HepG2 (cell line): ENCODE results near the gene COPS7B. TPM values are rescaled to one million over a fixed set of nuclear protein-coding genes. Genes with fewer than 3 reads are reported as not detected.

ENCODE experiments used
- BRD4 ChIP-seq: sonication (generic); formaldehyde crosslinking; IDR thresholded peaks from 2 replicates; pipeline ENCODE4 v1.4.0; 2020; ENCODE audit warnings: missing genetic modification reagents
- CENPT ChIP-seq: sonication (generic); formaldehyde crosslinking; IDR thresholded peaks from 2 replicates; pipeline ENCODE4 v1.8.0; 2022; ENCODE audit warnings: low read depth, mild to moderate bottlenecking, moderate library complexity, missing genetic modification reagents
- ELF4 ChIP-seq: sonication (generic); formaldehyde crosslinking; IDR thresholded peaks from 2 replicates; pipeline ENCODE4 v1.5.0; 2020; ENCODE audit warnings: missing genetic modification reagents, mild to moderate bottlenecking, moderate library complexity, borderline replicate concordance
- HNF4A ChIP-seq: sonication (generic); formaldehyde crosslinking; IDR thresholded peaks from 2 replicates; pipeline ENCODE4 v1.4.0; 2020; ENCODE audit warnings: missing genetic modification reagents
- LCORL ChIP-seq, 2 experiments: fragments of 450-650 bp in 1 of 2; sonication (generic) in 1 of 2; formaldehyde crosslinking in 1 of 2; IDR thresholded peaks; 2 replicates each; pipeline versions ENCODE4 v1.5.0 to v1.6.1; 2017 to 2020; ENCODE audit warnings: antibody characterized with exemption in 1 of 2, missing genetic modification reagents in 1 of 2
- MAFF ChIP-seq: IDR thresholded peaks from 2 replicates; pipeline ENCODE4 v1.6.1; 2011; ENCODE audit warnings: low read depth, low read length, improper control_type of control experiment
- MLLT10 ChIP-seq: sonication (generic); formaldehyde crosslinking; IDR thresholded peaks from 2 replicates; pipeline ENCODE4 v1.4.0; 2020; ENCODE audit warnings: missing genetic modification reagents
- NONO ChIP-seq, 2 experiments: fragments of 450-650 bp in 1 of 2; sonication (generic) in 1 of 2; formaldehyde crosslinking in 1 of 2; IDR thresholded peaks in 1 of 2; conservative IDR thresholded peaks in 1 of 2; 2 replicates each; pipeline versions ENCODE4 v1.6.1 to v1.8.0; 2017 to 2022; ENCODE audit warnings: mild to moderate bottlenecking in 1 of 2, missing genetic modification reagents in 1 of 2, moderate library complexity in 1 of 2
- NR2F1 ChIP-seq, 2 experiments: fragments of 450-650 bp in 1 of 2; formaldehyde crosslinking in 1 of 2; IDR thresholded peaks; 2 replicates each; pipeline versions ENCODE4 v1.5.0 to v1.6.1; 2016 to 2020; ENCODE audit warnings: mild to moderate bottlenecking in 1 of 2, missing compliant biosample characterization in 1 of 2, missing genetic modification reagents in 1 of 2, moderate library complexity in 1 of 2
- POLR2A ChIP-seq, 2 experiments: IDR thresholded peaks; 2 replicates each; pipeline ENCODE4 v1.6.1; 2011; ENCODE audit warnings: low read depth in 2 of 2, low read length in 2 of 2, mild to moderate bottlenecking in 1 of 2, moderate library complexity in 1 of 2; ENCODE audit not compliant: insufficient read depth in 1 of 2
- SNAPC2 ChIP-seq: sonication (generic); formaldehyde crosslinking; IDR thresholded peaks from 2 replicates; pipeline ENCODE4 v1.8.1; 2022; ENCODE audit warnings: mild to moderate bottlenecking, missing genetic modification reagents
- SP1 ChIP-seq, 2 experiments: fragments of 450-650 bp in 1 of 2; sonication (generic) in 1 of 2; formaldehyde crosslinking in 1 of 2; IDR thresholded peaks; 2 replicates each; pipeline versions ENCODE4 v1.4.0 to v1.6.1; 2016 to 2020; ENCODE audit warnings: missing genetic modification reagents in 1 of 2
- SPEN ChIP-seq: sonication (generic); formaldehyde crosslinking; IDR thresholded peaks from 2 replicates; pipeline ENCODE4 v1.5.1; 2020; ENCODE audit warnings: low read depth, mild to moderate bottlenecking, missing genetic modification reagents
- STAG1 ChIP-seq: sonication (generic); formaldehyde crosslinking; IDR thresholded peaks from 2 replicates; pipeline ENCODE4 v1.4.0; 2020; ENCODE audit warnings: missing genetic modification reagents
- STAT5B ChIP-seq: sonication (generic); formaldehyde crosslinking; IDR thresholded peaks from 2 replicates; pipeline ENCODE4 v1.4.0; 2020; ENCODE audit warnings: missing genetic modification reagents
- XRCC5 ChIP-seq: fragments of 200-400 bp; formaldehyde crosslinking; optimal IDR thresholded peaks from 2 replicates; pipeline ENCODE3; 2017; ENCODE audit warnings: mild to moderate bottlenecking, low read length
- ZBTB14 ChIP-seq: sonication (generic); formaldehyde crosslinking; IDR thresholded peaks from 2 replicates; pipeline ENCODE4 v1.4.0; 2020; ENCODE audit warnings: missing genetic modification reagents
- ZNF331 ChIP-seq: sonication (generic); formaldehyde crosslinking; IDR thresholded peaks from 2 replicates; pipeline ENCODE4 v1.4.0; 2020; ENCODE audit warnings: missing genetic modification reagents
- ZNF501 ChIP-seq: sonication (generic); formaldehyde crosslinking; IDR thresholded peaks from 2 replicates; pipeline ENCODE4 v1.5.1; 2020; ENCODE audit warnings: mild to moderate bottlenecking, moderate library complexity, missing genetic modification reagents
- ZNF557 ChIP-seq: sonication (generic); formaldehyde crosslinking; IDR thresholded peaks from 2 replicates; pipeline ENCODE4 v1.4.0; 2020; ENCODE audit warnings: missing genetic modification reagents
- ZNF674 ChIP-seq: sonication (generic); formaldehyde crosslinking; IDR thresholded peaks from 2 replicates; pipeline ENCODE4 v1.5.0; 2020; ENCODE audit warnings: low read depth, mild to moderate bottlenecking, missing genetic modification reagents
- ZNF83 ChIP-seq: sonication (generic); formaldehyde crosslinking; IDR thresholded peaks from 2 replicates; pipeline ENCODE4 v1.4.0; 2020; ENCODE audit warnings: missing genetic modification reagents, mild to moderate bottlenecking, borderline replicate concordance
- ZSCAN12 ChIP-seq: sonication (generic); formaldehyde crosslinking; IDR thresholded peaks from 2 replicates; pipeline ENCODE4 v1.9.0; 2021; ENCODE audit warnings: mild to moderate bottlenecking, missing genetic modification reagents
- ZSCAN9 ChIP-seq: IDR thresholded peaks from 2 replicates; pipeline ENCODE4 v1.6.1; 2016; ENCODE audit warnings: borderline replicate concordance
- polyA plus RNA-seq, 8 experiments: library from polyadenylated mRNA; depleted of rRNA in 3 of 8; stranded (reverse) in 7 of 8; unstranded in 1 of 8; fragments of >200 nt; fragmentation: Illumina TruSeq in 4 of 8; extraction: Trizol in 4 of 8; gene quantifications; 2 replicates each; pipeline versions ENCODE4 v1.2.1 to v1.2.3, GENCODE V29; 2011 to 2016; ENCODE audit warnings: low read depth in 4 of 8, missing spikeins in 1 of 8, mixed read lengths in 1 of 8; ENCODE audit not compliant: insufficient read depth in 1 of 8
- total RNA-seq, 5 experiments: library from RNA; depleted of rRNA; stranded (reverse); fragments of >200 nt; fragmentation: Illumina TruSeq; extraction: Trizol; gene quantifications; 2 replicates each; pipeline ENCODE4 v1.2.3, GENCODE V29; 2016; ENCODE audit warnings: low read depth in 1 of 5
- TF ChIP-seq, protein P1 (sequence below): IDR thresholded peaks from 2 replicates; pipeline ENCODE4 v1.6.1; 2016; ENCODE audit warnings: low read depth, borderline replicate concordance
- TF ChIP-seq, protein P2 (sequence below): sonication (generic); formaldehyde crosslinking; IDR thresholded peaks from 2 replicates; pipeline ENCODE4 v1.4.0; 2020; ENCODE audit warnings: missing genetic modification reagents, mild to moderate bottlenecking, borderline replicate concordance
- TF ChIP-seq, protein P3 (sequence below): sonication (generic); formaldehyde crosslinking; IDR thresholded peaks from 2 replicates; pipeline ENCODE4 v1.9.0; 2021; ENCODE audit warnings: missing genetic modification reagents, mild to moderate bottlenecking, borderline replicate concordance

COPS7B gene
- total and polyA plus RNA-seq, 2 of the 13 experiments (the other 11 are each of a cell fraction or from before 2014, with no cell fraction given), result 30.6 to 62.7 TPM

DNA sequence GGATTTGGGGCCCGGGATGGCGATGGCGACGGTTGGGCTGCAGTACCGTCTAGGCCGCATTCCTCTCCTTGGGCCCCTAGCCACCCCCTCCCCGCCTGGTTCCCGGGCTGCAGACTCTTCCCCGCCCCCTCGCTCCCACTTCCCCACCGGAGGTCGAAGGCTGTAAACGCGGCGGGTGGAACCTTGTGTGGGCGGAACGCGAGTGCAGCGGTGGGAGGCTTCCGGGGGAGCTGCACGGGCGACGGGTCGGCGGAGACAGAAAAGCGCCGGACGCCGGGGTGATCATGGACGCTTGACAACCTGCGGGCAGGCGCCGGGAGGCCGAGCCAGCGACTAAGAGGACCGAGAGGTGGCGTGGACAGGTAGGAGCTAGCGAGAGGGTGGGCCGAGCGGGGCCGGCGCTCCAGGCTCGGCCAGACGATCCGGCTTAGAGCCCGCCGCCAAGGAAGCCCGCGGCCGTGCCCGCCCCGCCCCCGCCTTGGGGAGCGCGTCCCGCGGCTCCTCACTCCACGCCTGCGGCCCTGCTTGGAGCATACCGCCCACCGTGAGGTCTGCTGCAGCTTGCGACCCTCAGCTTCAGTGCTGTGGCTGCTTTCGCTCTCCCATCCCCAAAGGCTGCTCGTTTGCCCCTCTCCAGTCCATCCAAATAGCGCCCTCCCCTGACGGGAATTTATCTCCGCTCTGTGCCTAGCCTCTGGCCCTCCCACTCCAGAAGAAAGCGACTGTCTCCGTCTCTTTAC lies at the start of gene COPS7B (continued):
- peak; percentile 97 for TF ChIP-seq ZNF331 (CRISPR knock-in tag)
- TF ChIP-seq, protein P1, sequence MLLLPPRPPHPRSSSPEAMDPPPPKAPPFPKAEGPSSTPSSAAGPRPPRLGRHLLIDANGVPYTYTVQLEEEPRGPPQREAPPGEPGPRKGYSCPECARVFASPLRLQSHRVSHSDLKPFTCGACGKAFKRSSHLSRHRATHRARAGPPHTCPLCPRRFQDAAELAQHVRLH, result peak; percentile 99
- TF ChIP-seq STAG1, result peak; percentile 32
- TF ChIP-seq MLLT10 (CRISPR knock-in tag), result no peak
- TF ChIP-seq SP1 (IDR thresholded peaks at IDR 0.05), result no peak
- TF ChIP-seq SP1 (CRISPR knock-in tag; IDR thresholded peaks at IDR 0.05), result peak; percentile 93
- peak; percentile 100 for TF ChIP-seq XRCC5
- TF ChIP-seq MAFF, result no peak; the same call in 1 of the 2 replicates
- TF ChIP-seq ZSCAN9 (CRISPR knock-in tag), result peak; percentile 78; the same call in 1 of the 2 replicates
- peak; percentile 83; the same call in 1 of the 2 replicates for TF ChIP-seq ZSCAN12 (CRISPR knock-in tag)
- TF ChIP-seq ZBTB14, result peak; percentile 60; the same call in 1 of the 2 replicates
- peak; percentile 92 for TF ChIP-seq ZNF501 (CRISPR knock-in tag)
- TF ChIP-seq STAT5B (CRISPR knock-in tag), result peak; percentile 98
- TF ChIP-seq ZNF557 (CRISPR knock-in tag), result peak; percentile 81; the same call in 1 of the 2 replicates
- peak; percentile 64 to 80 for TF ChIP-seq POLR2A (IDR thresholded peaks at IDR 0.05; ENCODE audit: insufficient read depth in 1 of 2, low read depth in 2 of 2, low read length in 2 of 2)
- TF ChIP-seq SNAPC2 (CRISPR knock-in tag), result peak; percentile 86; the same call in 1 of the 2 replicates
- TF ChIP-seq LCORL (IDR thresholded peaks at IDR 0.05), result no peak; the same call in 1 of the 2 replicates
- peak; percentile 86 for TF ChIP-seq LCORL (CRISPR knock-in tag; IDR thresholded peaks at IDR 0.05)
- no peak for TF ChIP-seq NONO (IDR thresholded peaks at IDR 0.05)
- TF ChIP-seq NONO (CRISPR knock-in tag; conservative IDR thresholded peaks at IDR 0.05), result peak; percentile 100
- TF ChIP-seq, protein P2, sequence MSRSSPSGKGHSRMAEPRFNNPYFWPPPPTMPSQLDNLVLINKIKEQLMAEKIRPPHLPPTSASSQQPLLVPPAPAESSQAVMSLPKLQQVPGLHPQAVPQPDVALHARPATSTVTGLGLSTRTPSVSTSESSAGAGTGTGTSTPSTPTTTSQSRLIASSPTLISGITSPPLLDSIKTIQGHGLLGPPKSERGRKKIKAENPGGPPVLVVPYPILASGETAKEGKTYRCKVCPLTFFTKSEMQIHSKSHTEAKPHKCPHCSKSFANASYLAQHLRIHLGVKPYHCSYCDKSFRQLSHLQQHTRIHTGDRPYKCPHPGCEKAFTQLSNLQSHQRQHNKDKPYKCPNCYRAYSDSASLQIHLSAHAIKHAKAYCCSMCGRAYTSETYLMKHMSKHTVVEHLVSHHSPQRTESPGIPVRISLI (CRISPR knock-in tag), result peak; percentile 77; the same call in 1 of the 2 replicates
- TF ChIP-seq HNF4A, result peak; percentile 65
- TF ChIP-seq SPEN (CRISPR knock-in tag), result peak; percentile 99
- TF ChIP-seq NR2F1 (CRISPR knock-in tag; IDR thresholded peaks at IDR 0.05), result peak; percentile 32 to 56; a peak in 1 of 4 replicates
- peak; percentile 82 for TF ChIP-seq ZNF83 (CRISPR knock-in tag)
- TF ChIP-seq ZNF674, result peak; percentile 85; the same call in 1 of the 2 replicates
- 0 out of 2 replicates have a peak, but pooled peaks have one; percentile 75 for TF ChIP-seq CENPT
- TF ChIP-seq ELF4 (CRISPR knock-in tag), result peak; percentile 94
- TF ChIP-seq, protein P3, sequence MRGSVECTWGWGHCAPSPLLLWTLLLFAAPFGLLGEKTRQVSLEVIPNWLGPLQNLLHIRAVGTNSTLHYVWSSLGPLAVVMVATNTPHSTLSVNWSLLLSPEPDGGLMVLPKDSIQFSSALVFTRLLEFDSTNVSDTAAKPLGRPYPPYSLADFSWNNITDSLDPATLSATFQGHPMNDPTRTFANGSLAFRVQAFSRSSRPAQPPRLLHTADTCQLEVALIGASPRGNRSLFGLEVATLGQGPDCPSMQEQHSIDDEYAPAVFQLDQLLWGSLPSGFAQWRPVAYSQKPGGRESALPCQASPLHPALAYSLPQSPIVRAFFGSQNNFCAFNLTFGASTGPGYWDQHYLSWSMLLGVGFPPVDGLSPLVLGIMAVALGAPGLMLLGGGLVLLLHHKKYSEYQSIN (CRISPR knock-in tag), result no peak
- peak; percentile 94; the same call in 1 of the 2 replicates for TF ChIP-seq BRD4 (CRISPR knock-in tag)
